GM13977 (cell line): ENCODE results near the gene CTBP2.

Source experiments
- DNase-seq: peaks from one replicate; pipeline ENCODE4 v3.0.0; 2012; ENCODE audit warnings: low spot score
- CTCF ChIP-seq: IDR thresholded peaks from 2 replicates; pipeline ENCODE4 v1.5.1; 2012; ENCODE audit warnings: mild to moderate bottlenecking, control low read depth; ENCODE audit not compliant: insufficient read depth; ENCODE audit errors: extremely low read depth, missing control alignments
- in situ Hi-C: fragments of 300-500 bp; cut with MboI; formaldehyde crosslinking; loops from one replicate; pipeline ENCODE4 v1.12.0; 2022; ENCODE audit warnings: low sequenced_read_pairs, low pct_unique_long_range_greater_than_20kb, mixed read lengths, inconsistent platforms; ENCODE audit not compliant: unreplicated experiment

CTBP2 gene

GRCh38 chr10:125030567-125031197 lies 129.7 kb downstream of the CTBP2 start:
- no peak for TF ChIP-seq CTCF
- DNase-seq = no peak
- in situ Hi-C loops = no loop called here

GRCh38 chr10:125029584-125030242 lies 130.7 kb downstream of the CTBP2 start:
- DNase-seq = no peak
- in situ Hi-C loops = no loop called here
- TF ChIP-seq CTCF = no peak

- in situ Hi-C loops = no loop called here
- TF ChIP-seq CTCF = no peak
- no peak for DNase-seq
Measured at GRCh38 chr10:125027871-125028869, 132.2 kb downstream of the CTBP2 start.

- no peak for TF ChIP-seq CTCF
- no peak for DNase-seq
- in situ Hi-C loops = no loop called here
Measured at GRCh38 chr10:125026974-125027735, 133.2 kb downstream of the CTBP2 start.

- in situ Hi-C loops = no loop called here
- TF ChIP-seq CTCF = no peak
- DNase-seq = no peak
Measured at GRCh38 chr10:125026036-125026931, 134.1 kb downstream of the CTBP2 start.
